ENCODE data around the gene GNMT. TPM values are rescaled to one million over a fixed set of nuclear protein-coding genes. Genes with fewer than 3 reads are reported as not detected.
"Not testable (repeated sequence)": the region's sequence is repeated elsewhere in the genome, so short reads cannot be mapped to it uniquely, and the experiment has no call there.

GNMT gene
- total RNA-seq, 2 experiments from 2014 or later, result 0.25 to 0.38 TPM

DNA sequence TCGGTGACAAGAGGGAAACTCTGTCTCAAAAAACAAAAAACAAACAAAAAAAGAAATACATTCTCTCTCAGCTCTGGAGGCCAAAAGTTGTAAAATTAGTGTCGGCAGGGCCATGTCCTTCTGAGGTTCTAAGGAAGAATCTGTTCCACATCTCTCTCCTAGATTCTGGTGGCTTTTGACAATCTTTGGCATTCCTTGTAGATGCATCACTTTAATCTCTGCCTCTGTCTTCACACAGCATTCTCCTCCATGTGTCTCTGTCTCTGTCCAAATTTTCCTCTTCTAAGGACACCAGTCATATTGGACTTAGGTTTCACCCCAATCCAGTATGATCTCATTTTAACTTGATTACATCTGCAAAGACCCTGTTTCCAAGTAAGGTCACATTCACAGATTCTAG lies 32.9 kb downstream of the GNMT start:
- Mint-ChIP-seq H3K27me3 (no peaks in the 10 kb centered on the region), H3K4me1 (ENCODE audit: low read depth) (peaks cover 8% of the 10 kb centered on the region), H3K27ac (no peak overlapping the region), H3K36me3 (ENCODE audit: low read depth) (peaks cover 14% of the 10 kb centered on the region), H3K9me3 (no peaks in the 10 kb centered on the region), H3K4me3 (no peak overlapping the region)
- ATAC-seq (no peak), DNase-seq (no peak)
- ChIA-PET POLR2A (no interaction called here), CTCF (interaction anchor here (1.3 kb wide), 1 partner anchor 9 kb away, joined by 3 read pairs; no protein-coding TSS in a partner anchor)
- intact Hi-C loops (cut with micrococcal nuclease), result no loop called here
- no peak for TF ChIP-seq CTCF (IDR thresholded peaks at IDR 0.05)

DNA sequence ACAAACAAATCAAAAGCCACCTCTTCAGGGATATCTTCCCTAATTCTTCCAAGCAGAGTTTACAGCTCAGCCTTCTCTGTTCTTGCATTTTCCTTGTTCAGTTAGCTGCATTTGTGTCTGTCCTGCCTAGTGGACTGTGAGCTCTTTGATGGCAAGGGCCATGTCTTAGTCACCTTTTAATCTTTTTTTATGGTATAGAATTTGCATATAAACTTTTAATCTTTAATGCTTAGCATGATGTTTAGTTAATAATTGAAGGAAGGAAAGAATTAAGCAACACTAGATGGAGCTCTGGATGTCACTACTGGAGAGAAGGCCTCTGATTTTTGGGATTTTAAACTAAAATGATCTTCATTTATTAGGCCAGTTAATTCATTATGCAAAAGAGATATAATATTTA lies 36.0 kb downstream of the GNMT start:
- Mint-ChIP-seq H3K36me3 (ENCODE audit: low read depth) (peaks cover 4% of the 10 kb centered on the region), H3K27me3 (no peaks in the 10 kb centered on the region), H3K27ac (no peak overlapping the region), H3K4me3 (no peak overlapping the region), H3K4me1 (ENCODE audit: low read depth) (no peaks in the 10 kb centered on the region), H3K9me3 (no peaks in the 10 kb centered on the region)
- DNase-seq (no peak), ATAC-seq (no peak)
- intact Hi-C loops (cut with micrococcal nuclease), result no loop called here
- POLR2A ChIA-PET, result interaction anchor here (0.6 to 1.7 kb wide), 3 partner anchors 18 to 106 kb away, joined by 3 to 6 read pairs (median 3); partner anchors contain the start of gene PEX6
- TF ChIP-seq CTCF (IDR thresholded peaks at IDR 0.05), result no peak
- CTCF ChIA-PET, result interaction anchor here (0.6 to 1.5 kb wide), 5 partner anchors 13 to 147 kb away, joined by 3 to 7 read pairs (median 3); partner anchors contain the start of genes GNMT and RRP36

DNA sequence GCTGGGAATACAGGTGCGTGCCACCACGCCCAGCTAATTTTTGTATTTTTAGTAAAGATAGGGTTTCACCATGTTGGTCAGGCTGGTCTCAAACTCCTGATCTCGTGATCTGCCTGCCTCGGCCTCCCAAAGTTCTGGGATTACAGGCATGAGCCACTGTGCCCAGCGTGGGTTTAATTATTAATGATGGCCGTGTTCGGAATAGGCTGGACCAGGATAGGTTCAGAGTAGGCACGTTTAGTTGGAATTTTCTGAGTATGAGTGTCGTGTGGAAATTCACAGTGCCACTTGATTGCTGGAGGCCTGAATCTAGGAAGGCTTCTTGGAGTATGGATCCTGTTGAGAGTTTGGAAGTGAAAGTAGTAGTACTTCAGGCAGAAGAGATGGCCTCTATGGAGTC lies 37.7 kb downstream of the GNMT start:
- H3K36me3 Mint-ChIP-seq (ENCODE audit: low read depth); H3K9me3 Mint-ChIP-seq; intact Hi-C loops (cut with micrococcal nuclease); H3K4me3 Mint-ChIP-seq; H3K4me1 Mint-ChIP-seq (ENCODE audit: low read depth); H3K27me3 Mint-ChIP-seq; DNase-seq; H3K27ac Mint-ChIP-seq; ATAC-seq: not testable (repeated sequence)
- ChIA-PET POLR2A (interaction anchor here (0.7 to 2.3 kb wide), 4 partner anchors 10 to 205 kb away, joined by 3 to 11 read pairs (median 4); partner anchors contain the start of gene MEA1), CTCF (interaction anchor here (1.0 kb wide), 1 partner anchor 146 kb away, joined by 4 read pairs; no protein-coding TSS in a partner anchor)

- Mint-ChIP-seq H3K36me3 (ENCODE audit: low read depth) (peaks cover 5% of the 10 kb centered on the region), H3K9me3 (no peaks in the 10 kb centered on the region), H3K27me3 (no peaks in the 10 kb centered on the region), H3K27ac (no peak overlapping the region), H3K4me3 (no peak overlapping the region), H3K4me1 (ENCODE audit: low read depth) (no peaks in the 10 kb centered on the region)
- TF ChIP-seq CTCF (IDR thresholded peaks at IDR 0.05), result no peak
- ATAC-seq (no peak), DNase-seq (no peak)
- intact Hi-C loops (cut with micrococcal nuclease), result no loop called here
- ChIA-PET POLR2A (interaction anchor here (1.3 kb wide), 1 partner anchor 14 kb away, joined by 5 read pairs; no protein-coding TSS in a partner anchor), CTCF (interaction anchor here (0.6 kb wide), 1 partner anchor 11 kb away, joined by 3 read pairs; no protein-coding TSS in a partner anchor)
These were observed 41.3 kb downstream of the GNMT start for GRCh38 chr6:43001843-43002242.

DNA sequence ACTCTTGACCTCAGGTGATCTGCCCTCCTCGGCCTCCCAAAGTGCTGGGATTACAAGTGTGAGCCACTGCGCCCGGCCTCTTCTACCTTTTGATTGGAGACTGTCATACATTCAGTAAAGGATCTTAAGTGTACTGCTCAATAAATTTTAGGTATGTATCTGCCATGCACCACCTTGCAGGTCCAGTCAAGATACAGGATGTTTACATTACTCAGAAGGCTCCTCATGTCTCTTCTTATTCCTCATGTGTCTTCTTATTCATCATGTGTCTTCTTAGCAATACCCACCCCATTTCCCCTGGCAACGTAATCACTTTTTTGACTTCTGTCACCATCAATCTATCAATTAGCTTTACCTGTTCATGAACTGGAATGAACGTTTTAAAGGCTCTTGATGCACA lies 45.3 kb downstream of the GNMT start:
- CTCF ChIA-PET, result interaction anchor here (0.9 to 1.5 kb wide), 5 partner anchors 18 to 138 kb away, joined by 3 to 5 read pairs (median 3); no protein-coding TSS in a partner anchor
- Mint-ChIP-seq H3K27ac (no peak overlapping the region), H3K4me3 (no peak overlapping the region), H3K9me3 (no peaks in the 10 kb centered on the region), H3K4me1 (ENCODE audit: low read depth) (peaks cover 2% of the 10 kb centered on the region), H3K36me3 (ENCODE audit: low read depth) (peaks cover 11% of the 10 kb centered on the region), H3K27me3 (no peaks in the 10 kb centered on the region)
- DNase-seq (no peak), ATAC-seq (no peak)
- intact Hi-C loops (cut with micrococcal nuclease), result no loop called here
- no peak for TF ChIP-seq CTCF (IDR thresholded peaks at IDR 0.05)
- POLR2A ChIA-PET, result interaction anchor here (1.1 kb wide), 1 partner anchor 76 kb away, joined by 3 read pairs; the partner anchor contains the start of gene CNPY3
